Spleen (tissue), 11 donors: ENCODE data around the gene EDRF1. TPM values are rescaled to one million over a fixed set of nuclear protein-coding genes. Genes with fewer than 3 reads are reported as not detected.

Source experiments
- DNase-seq: peaks from one replicate; pipeline ENCODE4 v3.0.0-alpha.2; 2020
- H3K27ac ChIP-seq, 8 donors: fragments of 200-600 bp; sonication (generic) in 7 of 8; 1 replicate in 4 of 8; 2 replicates in 4 of 8; pipeline versions ENCODE4 v1.5.0 to v1.8.0; 2016 to 2021; ENCODE audit warnings: inconsistent platforms in 4 of 8, mild to moderate bottlenecking in 4 of 8, moderate library complexity in 1 of 8
- H3K27me3 ChIP-seq, 7 donors: fragments of 200-600 bp; sonication (generic) in 6 of 7; replicated peaks in 1 of 7; 1 replicate in 4 of 7; 2 replicates in 3 of 7; pipeline versions ENCODE4 v1.5.0 to v1.8.0; 2016 to 2021; ENCODE audit warnings: inconsistent platforms in 3 of 7, mild to moderate bottlenecking in 1 of 7
- H3K36me3 ChIP-seq, 6 donors: fragments of 200-600 bp; sonication (generic) in 5 of 6; 1 replicate in 4 of 6; 2 replicates in 2 of 6; pipeline versions ENCODE4 v1.5.0 to v1.8.0; 2016 to 2021; ENCODE audit warnings: inconsistent platforms in 2 of 6
- H3K4me1 ChIP-seq, 6 donors: fragments of 200-600 bp; sonication (generic) in 5 of 6; 1 replicate in 3 of 6; 2 replicates in 3 of 6; pipeline versions ENCODE4 v1.5.0 to v1.8.0; 2016 to 2021; ENCODE audit warnings: inconsistent platforms in 3 of 6
- H3K4me3 ChIP-seq, 8 donors: fragments of 200-600 bp; sonication (generic) in 7 of 8; 1 replicate in 4 of 8; 2 replicates in 4 of 8; pipeline versions ENCODE4 v1.5.0 to v1.8.0; 2016 to 2021; ENCODE audit warnings: inconsistent platforms in 4 of 8, mild to moderate bottlenecking in 4 of 8, moderate library complexity in 2 of 8
- H3K9me3 ChIP-seq, 8 donors: fragments of 200-600 bp; sonication (generic) in 7 of 8; 1 replicate in 4 of 8; 2 replicates in 4 of 8; pipeline versions ENCODE4 v1.5.0 to v1.8.0; 2016 to 2021; ENCODE audit warnings: inconsistent platforms in 4 of 8
- POLR2A ChIP-seq, 3 donors: fragments of 450-650 bp; IDR thresholded peaks; one replicate each; pipeline ENCODE4 v1.5.1; 2017; ENCODE audit warnings: antibody characterized with exemption in 3 of 3, mild to moderate bottlenecking in 1 of 3
- POLR2AphosphoS5 ChIP-seq, 3 donors: sonication (generic); formaldehyde crosslinking; IDR thresholded peaks; one replicate each; pipeline ENCODE4 v1.5.1; 2017; ENCODE audit warnings: antibody characterized with exemption in 3 of 3
- WGBS, 5 donors: extraction: QIAGEN DNeasy Blood & Tissue Kit in 3 of 5; methylation state at CpG; one replicate each; pipeline versions ENCODE4 v1.1.5 to v1.1.7; 2013 to 2018; 5-methylcytosine and 5-hydroxymethylcytosine counted together
- intact Hi-C: fragments of 100-400 bp; cut with DNase I; formaldehyde crosslinking; loops from one replicate; pipeline ENCODE4 v1.15.0; 2023; ENCODE audit warnings: low total_unique reads
- polyA plus RNA-seq, 3 donors: library from polyadenylated mRNA; stranded (reverse); fragments of 200-250 nt; gene quantifications; one replicate each; pipeline ENCODE4 v1.2.1, GENCODE V29; 2013
- total RNA-seq, 7 donors: library from RNA; depleted of rRNA in 3 of 7; stranded (reverse); fragments of >200 nt in 3 of 7; fragmentation: NEBNext Ultra II Directional in 4 of 7; extraction: Animal tissue kit (Norgen Biotek cat#: 25700) in 4 of 7; gene quantifications; one replicate each; pipeline versions ENCODE4 v1.1.0 to v1.2.1, GENCODE V29; 2016 to 2021
- TF ChIP-seq, protein P1 (sequence below), 11 experiments: fragments of 200-600 bp in 7 of 11; fragments of 450-650 bp in 4 of 11; sonication (generic) in 4 of 11; IDR thresholded peaks in 8 of 11; conservative IDR thresholded peaks in 3 of 11; 1 replicate in 7 of 11; 2 replicates in 4 of 11; pipeline versions ENCODE4 v1.4.0 to v1.8.0; 2016 to 2021; ENCODE audit warnings: antibody characterized with exemption in 11 of 11, inconsistent platforms in 4 of 11, mild to moderate bottlenecking in 1 of 11
- donor health status: healthy with polysubstance abuse.
- donor health status: DM: no; HTN: no; CAD: no; lungs with moderate emphysema.
- donor health status: DM: no; HTN: no; CAD: no.
- donor health status: Bipolar disorder and iron deficiency.
- donor health status: healthy.
- donor health status: DM: no; HTN: no; CAD: no.
- donor health status: DM: yes; HTN: yes; CAD: no.

The EDRF1 gene
- total and polyA plus RNA-seq, 10 donors: 17.8 to 47.5 (median 34.3) TPM

DNA sequence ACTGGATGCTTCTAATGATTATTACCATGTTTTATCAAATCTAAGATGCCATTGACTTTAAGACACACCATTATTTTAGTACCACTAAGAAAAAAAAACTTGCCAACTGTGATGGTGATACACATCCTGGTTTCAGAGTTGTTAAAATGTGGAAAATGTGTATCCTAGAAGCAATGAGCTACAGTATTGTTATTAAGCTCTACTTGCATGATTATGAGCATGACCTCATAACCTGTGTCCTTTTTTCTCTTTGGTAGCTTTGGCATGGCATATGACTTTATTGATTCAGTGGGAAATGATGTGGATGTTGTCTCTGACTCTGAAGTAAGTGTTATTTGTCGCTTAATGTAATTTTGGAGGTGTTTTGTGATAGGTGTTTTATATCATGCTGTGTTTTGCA is 3.3 kb downstream of the EDRF1 start:
- peaks cover 0 to 5% (median 0%) of the 10 kb centered on the region in 8 donors for H3K9me3 ChIP-seq
- TF ChIP-seq POLR2AphosphoS5 (IDR thresholded peaks at IDR 0.05) (no peak), POLR2A (IDR thresholded peaks at IDR 0.05) (no peak)
- TF ChIP-seq, protein P1, sequence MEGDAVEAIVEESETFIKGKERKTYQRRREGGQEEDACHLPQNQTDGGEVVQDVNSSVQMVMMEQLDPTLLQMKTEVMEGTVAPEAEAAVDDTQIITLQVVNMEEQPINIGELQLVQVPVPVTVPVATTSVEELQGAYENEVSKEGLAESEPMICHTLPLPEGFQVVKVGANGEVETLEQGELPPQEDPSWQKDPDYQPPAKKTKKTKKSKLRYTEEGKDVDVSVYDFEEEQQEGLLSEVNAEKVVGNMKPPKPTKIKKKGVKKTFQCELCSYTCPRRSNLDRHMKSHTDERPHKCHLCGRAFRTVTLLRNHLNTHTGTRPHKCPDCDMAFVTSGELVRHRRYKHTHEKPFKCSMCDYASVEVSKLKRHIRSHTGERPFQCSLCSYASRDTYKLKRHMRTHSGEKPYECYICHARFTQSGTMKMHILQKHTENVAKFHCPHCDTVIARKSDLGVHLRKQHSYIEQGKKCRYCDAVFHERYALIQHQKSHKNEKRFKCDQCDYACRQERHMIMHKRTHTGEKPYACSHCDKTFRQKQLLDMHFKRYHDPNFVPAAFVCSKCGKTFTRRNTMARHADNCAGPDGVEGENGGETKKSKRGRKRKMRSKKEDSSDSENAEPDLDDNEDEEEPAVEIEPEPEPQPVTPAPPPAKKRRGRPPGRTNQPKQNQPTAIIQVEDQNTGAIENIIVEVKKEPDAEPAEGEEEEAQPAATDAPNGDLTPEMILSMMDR (IDR thresholded peaks at IDR 0.05 in 8 of 11, conservative IDR thresholded peaks at IDR 0.05 in 3 of 11): no peak
- intact Hi-C loops: loop anchor here (10.0 kb wide), 1 partner anchor 102 kb away; the partner anchor contains the start of genes BCCIP and UROS
- 96 to 100% (median 97%) methylated on average over 1 of the region's 1 CpG for WGBS, 5 donors
- H3K27ac ChIP-seq: no peak overlapping the region
- H3K4me1 ChIP-seq: peaks cover 14 to 38% (median 28%) of the 10 kb centered on the region in 6 donors
- H3K36me3 ChIP-seq: peaks cover 0 to 69% (median 60%) of the 10 kb centered on the region in 6 donors
- no peak overlapping the region for H3K4me3 ChIP-seq
- DNase-seq: no peak
- H3K27me3 ChIP-seq: no peaks in the 10 kb centered on the region

DNA sequence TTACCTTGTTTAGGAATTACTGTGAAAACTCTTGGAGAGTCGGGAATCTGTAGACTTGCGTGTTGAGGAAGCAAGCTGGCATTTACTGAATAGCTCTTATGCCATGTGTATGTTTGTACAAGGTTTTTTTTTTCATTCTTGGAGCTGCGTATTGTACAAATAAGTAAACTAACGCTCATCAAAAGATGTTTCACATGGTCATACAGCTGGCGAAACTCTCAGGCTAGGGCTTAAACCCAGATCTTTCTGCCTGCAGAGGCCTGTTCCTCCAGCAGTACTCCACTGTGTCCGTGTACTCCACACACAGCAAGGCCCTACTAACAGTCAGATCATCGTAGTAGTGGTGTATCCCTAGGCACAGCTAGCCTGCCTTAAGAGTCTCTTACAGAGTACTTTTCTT is 7.4 kb downstream of the EDRF1 start:
- intact Hi-C loops: loop anchor here (10.0 kb wide), 1 partner anchor 98 kb away; the partner anchor contains the start of genes BCCIP and UROS
- TF ChIP-seq POLR2AphosphoS5 (IDR thresholded peaks at IDR 0.05): no peak
- no peak for TF ChIP-seq POLR2A (IDR thresholded peaks at IDR 0.05)
- Histone ChIP-seq H3K9me3 (no peaks in the 10 kb centered on the region), H3K27ac (no peak overlapping the region), H3K36me3 (peaks cover 0 to 100% (median 95%) of the 10 kb centered on the region in 6 donors), H3K4me3 (no peak overlapping the region), H3K4me1 (peaks cover 0 to 6% (median 2%) of the 10 kb centered on the region in 6 donors), H3K27me3 (no peaks in the 10 kb centered on the region)
- DNase-seq: no peak
- 93 to 99% (median 97%) methylated on average over 7 of the region's 7 CpGs for WGBS, 5 donors

DNA sequence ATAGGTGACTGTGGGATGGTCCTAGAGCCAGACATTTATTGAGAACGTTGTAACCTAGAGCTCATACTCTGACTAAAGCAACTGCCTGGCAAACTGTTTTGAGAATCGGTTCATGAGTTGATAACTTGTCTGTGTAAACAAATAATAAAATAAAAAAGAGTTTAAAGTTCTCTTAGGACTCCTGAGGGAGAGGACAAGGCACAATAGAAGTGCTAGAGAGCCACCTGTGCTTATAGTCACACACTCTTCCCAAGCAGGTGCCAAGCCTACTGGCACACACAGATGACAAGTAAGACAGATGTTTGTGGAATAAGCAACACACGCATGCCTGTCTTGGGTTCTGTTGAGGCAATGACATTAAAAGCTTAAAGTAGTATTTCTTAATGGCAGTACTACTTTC is 7.9 kb downstream of the EDRF1 start:
- TF ChIP-seq POLR2A (IDR thresholded peaks at IDR 0.05) (no peak), POLR2AphosphoS5 (IDR thresholded peaks at IDR 0.05) (no peak)
- TF ChIP-seq, protein P1 (IDR thresholded peaks at IDR 0.05 in 8 of 11, conservative IDR thresholded peaks at IDR 0.05 in 3 of 11): no peak
- no peaks in the 10 kb centered on the region for H3K9me3 ChIP-seq
- intact Hi-C loops: loop anchor here (10.0 kb wide), 1 partner anchor 97 kb away; the partner anchor contains the start of genes BCCIP and UROS
- H3K27me3 ChIP-seq: no peaks in the 10 kb centered on the region
- H3K4me1 ChIP-seq: peaks cover 0 to under 1% (median 0%) of the 10 kb centered on the region in 6 donors
- peaks cover 0 to 100% (median 95%) of the 10 kb centered on the region in 6 donors for H3K36me3 ChIP-seq
- no peak overlapping the region for H3K4me3 ChIP-seq
- DNase-seq: no peak
- no peak overlapping the region for H3K27ac ChIP-seq
- WGBS, 5 donors: 63 to 66% (median 64%) methylated on average over 3 of the region's 3 CpGs

DNA sequence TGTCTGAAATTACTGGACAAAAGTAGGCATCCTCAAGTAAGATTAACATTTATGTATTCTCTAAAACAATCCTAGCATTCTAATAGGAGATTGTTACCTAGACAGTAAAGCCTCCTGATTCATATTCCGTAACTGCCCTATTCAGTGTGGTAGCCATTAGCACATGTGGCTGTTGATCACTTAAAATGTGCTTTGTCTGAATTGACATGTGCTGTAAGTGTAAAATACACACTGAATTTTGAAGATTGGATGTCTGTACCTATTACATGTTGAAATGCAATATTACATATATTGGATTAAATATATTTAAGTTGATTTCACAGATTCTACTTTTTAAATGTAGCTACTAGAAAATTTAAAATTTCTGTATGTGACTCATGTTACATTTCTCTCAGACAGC is 14.6 kb downstream of the EDRF1 start:
- Histone ChIP-seq H3K9me3 (no peaks in the 10 kb centered on the region), H3K4me3 (no peak overlapping the region), H3K36me3 (peaks cover 2 to 100% (median 98%) of the 10 kb centered on the region in 6 donors), H3K27ac (no peak overlapping the region), H3K4me1 (no peaks in the 10 kb centered on the region), H3K27me3 (no peaks in the 10 kb centered on the region)
- TF ChIP-seq POLR2A (IDR thresholded peaks at IDR 0.05) (no peak), POLR2AphosphoS5 (IDR thresholded peaks at IDR 0.05) (no peak)
- TF ChIP-seq, protein P1 (IDR thresholded peaks at IDR 0.05 in 8 of 11, conservative IDR thresholded peaks at IDR 0.05 in 3 of 11): no peak
- intact Hi-C loops: no loop called here
- no peak for DNase-seq
- WGBS, 5 donors: 96 to 100% (median 100%) methylated on average over 1 of the region's 1 CpG
